ENCODE results near the gene SLC45A3. TPM values are rescaled to one million over a fixed set of nuclear protein-coding genes. Genes with fewer than 3 reads are reported as not detected.

The SLC45A3 gene
- total RNA-seq, 1 experiment from 2014 or later, result 5.5 TPM

DNA sequence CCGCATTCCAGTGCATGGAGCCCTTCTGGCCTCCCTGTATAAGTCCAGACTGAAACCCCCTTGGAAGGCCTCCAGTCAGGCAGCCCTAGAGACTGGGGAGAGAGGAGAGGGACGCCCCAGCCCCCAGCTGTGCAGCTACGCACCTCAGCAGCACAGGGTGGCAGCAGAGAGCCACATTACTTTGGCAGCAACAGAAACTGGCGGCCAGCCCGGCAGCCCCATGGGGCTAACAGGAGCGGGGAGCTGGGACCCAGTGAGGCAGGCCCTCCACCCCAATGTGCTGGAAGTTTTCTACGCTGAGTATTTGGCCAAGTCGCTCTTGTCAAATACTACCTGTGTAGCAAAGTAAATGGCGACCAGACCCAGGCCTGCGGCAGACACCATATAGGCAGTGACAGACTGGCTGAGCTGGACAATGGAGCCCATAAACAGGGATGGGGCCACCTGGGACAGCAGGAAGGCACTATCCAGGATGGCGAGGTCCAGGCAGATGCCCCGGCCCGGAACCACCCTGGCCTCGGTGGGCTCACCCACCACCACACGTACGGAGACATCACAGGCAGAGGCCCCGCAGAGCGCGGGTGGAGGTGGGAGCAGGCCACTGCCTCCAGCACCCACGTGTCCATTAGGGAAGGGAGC lies 21.2 kb downstream of the SLC45A3 start:
- intact Hi-C loops (cut with micrococcal nuclease; ENCODE audit: unreplicated experiment), result loop anchor here (1.0 to 5.0 kb wide), 2 partner anchors 52 to 318 kb away; no protein-coding TSS in a partner anchor
- Mint-ChIP-seq H3K36me3 (ENCODE audit: insufficient read depth, unreplicated experiment) (no peaks in the 10 kb centered on the region), H3K27me3 (ENCODE audit: insufficient read depth, unreplicated experiment) (no peaks in the 10 kb centered on the region), H3K4me1 (ENCODE audit: low read depth, unreplicated experiment) (no peaks in the 10 kb centered on the region), H3K4me3 (ENCODE audit: unreplicated experiment) (no peak overlapping the region), H3K9me3 (ENCODE audit: unreplicated experiment) (no peaks in the 10 kb centered on the region), H3K27ac (ENCODE audit: unreplicated experiment) (no peak overlapping the region)
- peak; percentile 70 to 81 for DNase-seq
- ChIA-PET CTCF (interaction anchor here (0.6 to 4.1 kb wide), 28 partner anchors 9 to 318 kb away, joined by 3 to 95 read pairs (median 8); partner anchors contain the start of genes ELK4 and SLC45A3), POLR2A (no interaction called here)
- H3K4me3 ChIP-seq (ENCODE audit: low read depth, low read length), result no peak overlapping the region
- no peaks in the 10 kb centered on the region for H3K27me3 ChIP-seq (replicated peaks; ENCODE audit: control insufficient read depth, insufficient read depth, low read length)
- H3K9me3 ChIP-seq, result no peaks in the 10 kb centered on the region
- no peaks in the 10 kb centered on the region for H3K36me3 ChIP-seq (ENCODE audit: control insufficient read depth, insufficient read depth, low read length)
- H3K4me1 ChIP-seq, result no peaks in the 10 kb centered on the region
- TF ChIP-seq, protein P1, sequence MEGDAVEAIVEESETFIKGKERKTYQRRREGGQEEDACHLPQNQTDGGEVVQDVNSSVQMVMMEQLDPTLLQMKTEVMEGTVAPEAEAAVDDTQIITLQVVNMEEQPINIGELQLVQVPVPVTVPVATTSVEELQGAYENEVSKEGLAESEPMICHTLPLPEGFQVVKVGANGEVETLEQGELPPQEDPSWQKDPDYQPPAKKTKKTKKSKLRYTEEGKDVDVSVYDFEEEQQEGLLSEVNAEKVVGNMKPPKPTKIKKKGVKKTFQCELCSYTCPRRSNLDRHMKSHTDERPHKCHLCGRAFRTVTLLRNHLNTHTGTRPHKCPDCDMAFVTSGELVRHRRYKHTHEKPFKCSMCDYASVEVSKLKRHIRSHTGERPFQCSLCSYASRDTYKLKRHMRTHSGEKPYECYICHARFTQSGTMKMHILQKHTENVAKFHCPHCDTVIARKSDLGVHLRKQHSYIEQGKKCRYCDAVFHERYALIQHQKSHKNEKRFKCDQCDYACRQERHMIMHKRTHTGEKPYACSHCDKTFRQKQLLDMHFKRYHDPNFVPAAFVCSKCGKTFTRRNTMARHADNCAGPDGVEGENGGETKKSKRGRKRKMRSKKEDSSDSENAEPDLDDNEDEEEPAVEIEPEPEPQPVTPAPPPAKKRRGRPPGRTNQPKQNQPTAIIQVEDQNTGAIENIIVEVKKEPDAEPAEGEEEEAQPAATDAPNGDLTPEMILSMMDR (IDR thresholded peaks at IDR 0.05; ENCODE audit: insufficient read depth in 1 of 2, low read depth in 1 of 2, low read length in 1 of 2, severe bottlenecking in 1 of 2, unreplicated experiment in 1 of 2), result peak; percentile 85 to 90
- no TSS peak for BruUV-seq (replicated peaks)

DNA sequence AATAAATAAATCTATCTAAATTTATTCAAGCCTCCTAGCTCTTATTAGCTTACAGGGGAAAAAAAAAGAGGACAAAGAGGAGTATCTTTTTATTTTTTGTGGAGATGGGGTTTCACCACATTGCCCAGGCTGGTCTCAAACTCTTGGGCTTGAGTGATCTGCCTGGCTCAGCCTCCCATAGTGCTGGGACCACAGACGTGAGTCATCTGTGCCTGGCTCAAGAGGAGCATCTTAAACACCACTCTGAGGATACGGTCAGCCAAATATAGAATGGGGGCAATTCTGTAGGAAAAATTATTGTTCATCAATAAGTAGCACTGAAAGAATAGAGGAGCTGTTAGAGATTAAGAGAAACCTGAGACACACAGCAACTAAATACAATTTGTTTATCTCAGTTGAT lies 24.1 kb downstream of the SLC45A3 start:
- TF ChIP-seq, protein P1 (IDR thresholded peaks at IDR 0.05; ENCODE audit: insufficient read depth in 1 of 2, low read depth in 1 of 2, low read length in 1 of 2, severe bottlenecking in 1 of 2, unreplicated experiment in 1 of 2), result no peak
- ChIA-PET CTCF (interaction anchor here (0.7 to 2.7 kb wide), 2 partner anchors 64 to 171 kb away, joined by 5 to 17 read pairs; no protein-coding TSS in a partner anchor), POLR2A (no interaction called here)
- Histone ChIP-seq H3K4me1 (no peaks in the 10 kb centered on the region), H3K36me3 (ENCODE audit: control insufficient read depth, insufficient read depth, low read length) (no peaks in the 10 kb centered on the region), H3K4me3 (ENCODE audit: low read depth, low read length) (no peak overlapping the region), H3K9me3 (no peaks in the 10 kb centered on the region), H3K27me3 (replicated peaks; ENCODE audit: control insufficient read depth, insufficient read depth, low read length) (no peaks in the 10 kb centered on the region)
- Mint-ChIP-seq H3K27ac (ENCODE audit: unreplicated experiment) (no peak overlapping the region), H3K4me1 (ENCODE audit: low read depth, unreplicated experiment) (no peaks in the 10 kb centered on the region), H3K4me3 (ENCODE audit: unreplicated experiment) (no peak overlapping the region), H3K27me3 (ENCODE audit: insufficient read depth, unreplicated experiment) (no peaks in the 10 kb centered on the region), H3K9me3 (ENCODE audit: unreplicated experiment) (no peaks in the 10 kb centered on the region), H3K36me3 (ENCODE audit: insufficient read depth, unreplicated experiment) (no peaks in the 10 kb centered on the region)
- intact Hi-C loops (cut with micrococcal nuclease; ENCODE audit: unreplicated experiment), result loop anchor here (2.0 to 5.0 kb wide), 2 partner anchors 23 to 321 kb away; partner anchors contain the start of gene ELK4
- no TSS peak for BruUV-seq (replicated peaks)
- DNase-seq, result no peak

DNA sequence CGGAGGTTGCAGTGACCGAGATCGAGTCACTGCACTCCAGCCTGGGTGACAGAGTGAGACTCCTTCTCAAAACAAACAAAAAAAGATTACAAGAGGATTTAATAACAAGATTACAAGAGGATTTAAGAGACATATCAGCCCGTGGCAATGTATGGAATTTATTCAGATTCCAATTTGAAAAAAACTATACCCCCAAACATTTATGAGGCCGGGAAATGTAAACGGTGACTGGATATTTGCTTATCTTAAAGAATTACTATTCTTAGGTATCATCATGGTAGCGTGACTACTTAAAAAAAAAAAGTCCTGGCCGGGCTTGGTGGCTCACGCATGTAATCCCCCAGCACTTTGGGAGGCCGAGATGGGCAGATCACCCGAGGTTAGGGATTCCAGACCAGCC lies 27.3 kb downstream of the SLC45A3 start:
- H3K27me3 ChIP-seq (replicated peaks; ENCODE audit: control insufficient read depth, insufficient read depth, low read length), result no peaks in the 10 kb centered on the region
- Mint-ChIP-seq H3K4me3 (ENCODE audit: unreplicated experiment) (no peak overlapping the region), H3K27ac (ENCODE audit: unreplicated experiment) (no peak overlapping the region), H3K27me3 (ENCODE audit: insufficient read depth, unreplicated experiment) (no peaks in the 10 kb centered on the region), H3K4me1 (ENCODE audit: low read depth, unreplicated experiment) (no peaks in the 10 kb centered on the region), H3K36me3 (ENCODE audit: insufficient read depth, unreplicated experiment) (no peaks in the 10 kb centered on the region), H3K9me3 (ENCODE audit: unreplicated experiment) (no peaks in the 10 kb centered on the region)
- no peaks in the 10 kb centered on the region for H3K9me3 ChIP-seq
- H3K4me3 ChIP-seq (ENCODE audit: low read depth, low read length), result no peak overlapping the region
- no peak for DNase-seq
- no peaks in the 10 kb centered on the region for H3K4me1 ChIP-seq
- intact Hi-C loops (cut with micrococcal nuclease; ENCODE audit: unreplicated experiment), result no loop called here
- no TSS peak for BruUV-seq (replicated peaks)
- TF ChIP-seq, protein P1 (IDR thresholded peaks at IDR 0.05; ENCODE audit: insufficient read depth in 1 of 2, low read depth in 1 of 2, low read length in 1 of 2, severe bottlenecking in 1 of 2, unreplicated experiment in 1 of 2), result no peak
- ChIA-PET POLR2A (no interaction called here), CTCF (interaction anchor here (0.7 to 1.0 kb wide), 2 partner anchors 61 to 174 kb away, joined by 3 read pairs; no protein-coding TSS in a partner anchor)
- no peaks in the 10 kb centered on the region for H3K36me3 ChIP-seq (ENCODE audit: control insufficient read depth, insufficient read depth, low read length)
